Activated T-helper 1 cell treated with anti-CD3 and anti-CD28 coated beads, Interleukin-2, amount 50 U/mL, for 16 hours (primary cell): Measurements from ENCODE around the gene CBLL1.

ENCODE experiments used
- DNase-seq, 2 donors: peaks; one replicate each; pipeline ENCODE4 v3.0.0-alpha.2; 2020; ENCODE audit warnings: low read depth in 1 of 2, low spot score in 1 of 2

Gene CBLL1

GRCh38 chr7:107743567-107744344 lies at the start of gene CBLL1:
Gene CBLL1, plus strand, starts transcription at chr7:107744142. Its CDS starts 22 bp downstream, at chr7:107744164.
- peak; percentile 96 for DNase-seq

- no peak for DNase-seq
Measured at GRCh38 chr7:107694386-107694785, 49.6 kb upstream of the CBLL1 start.

DNA sequence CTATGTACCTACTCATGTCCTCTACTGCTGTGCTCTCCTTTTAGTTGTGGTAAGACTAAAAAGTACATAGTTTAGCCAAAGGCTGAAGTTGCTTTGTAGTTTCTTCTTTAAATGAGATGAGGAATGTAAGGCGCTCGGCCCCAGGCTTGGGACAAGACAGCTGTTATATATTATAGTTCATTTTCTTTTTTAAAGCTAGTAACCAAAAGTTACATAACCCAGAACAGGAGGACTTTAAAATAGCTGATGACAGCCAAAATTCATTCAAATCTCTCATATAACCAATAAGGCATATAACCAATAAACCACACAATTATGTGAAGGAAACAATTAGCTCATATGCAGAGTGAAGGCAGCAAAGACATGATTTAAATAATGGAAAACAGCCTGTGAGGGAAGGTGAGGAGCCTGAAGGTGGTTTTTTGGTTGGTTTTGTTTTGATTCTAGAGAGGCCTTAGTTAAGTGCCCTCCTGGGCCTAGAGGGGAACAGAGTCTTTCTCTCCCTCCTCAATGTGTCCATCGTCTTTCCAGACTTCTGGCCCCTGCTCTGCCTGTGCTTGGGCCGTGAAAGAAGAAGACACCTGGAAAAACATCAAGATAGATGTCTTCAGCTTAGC lies 47.5 kb upstream of the CBLL1 start:
- DNase-seq, result no peak

DNA sequence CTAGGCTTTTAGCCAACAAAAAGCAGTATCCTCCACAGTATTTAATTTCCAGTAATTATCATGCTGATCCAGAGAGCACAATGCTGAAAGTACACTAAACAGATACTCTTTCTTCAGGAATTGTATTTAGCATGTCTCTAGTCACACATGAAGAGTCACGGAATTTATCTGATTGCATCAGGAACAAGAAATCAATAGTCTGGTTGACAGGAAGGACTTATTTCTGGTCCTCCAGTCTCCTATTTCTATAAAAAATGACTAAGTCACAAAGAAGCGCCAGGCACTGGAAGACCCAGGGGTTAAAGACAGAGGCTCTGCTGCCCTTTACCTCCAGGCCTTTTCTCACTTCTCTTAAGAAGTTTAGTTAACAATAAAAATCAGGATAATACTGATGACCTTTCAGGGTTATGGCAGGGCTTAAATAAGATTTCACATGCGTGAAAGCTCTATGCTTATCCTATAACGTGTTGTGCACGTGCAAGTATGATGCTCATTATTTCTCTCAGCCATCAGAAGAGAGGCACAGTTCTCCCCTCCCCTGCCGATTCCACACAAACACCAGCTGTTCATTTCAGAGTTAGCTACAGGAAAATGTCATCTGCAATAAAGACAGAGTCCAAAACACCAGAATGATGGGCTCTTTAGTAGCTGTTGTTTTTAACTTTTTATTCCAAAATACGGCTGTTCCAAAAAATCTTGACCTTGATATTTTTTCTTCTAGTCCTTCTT lies 46.5 kb upstream of the CBLL1 start:
- no peak for DNase-seq

DNA sequence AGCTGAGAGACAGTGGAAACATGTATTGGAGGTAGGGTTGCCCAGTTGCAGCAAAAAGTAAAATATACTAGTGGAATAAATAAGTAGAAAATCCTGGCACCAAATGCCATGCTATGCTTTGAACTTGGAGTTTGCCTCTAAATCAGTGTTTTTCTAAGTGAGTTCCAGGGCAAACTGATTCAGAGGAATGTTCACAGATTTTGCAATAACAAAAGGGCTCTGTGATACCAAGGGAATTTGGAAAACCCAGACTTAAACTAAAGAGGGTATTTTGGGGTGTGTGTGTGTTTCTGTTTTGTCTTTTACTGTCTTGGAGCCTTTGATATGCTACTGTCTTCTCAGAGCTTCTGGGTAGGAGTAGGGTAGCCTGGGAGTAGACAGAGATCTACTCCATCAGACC lies 43.4 kb upstream of the CBLL1 start:
- DNase-seq, result no peak

DNA sequence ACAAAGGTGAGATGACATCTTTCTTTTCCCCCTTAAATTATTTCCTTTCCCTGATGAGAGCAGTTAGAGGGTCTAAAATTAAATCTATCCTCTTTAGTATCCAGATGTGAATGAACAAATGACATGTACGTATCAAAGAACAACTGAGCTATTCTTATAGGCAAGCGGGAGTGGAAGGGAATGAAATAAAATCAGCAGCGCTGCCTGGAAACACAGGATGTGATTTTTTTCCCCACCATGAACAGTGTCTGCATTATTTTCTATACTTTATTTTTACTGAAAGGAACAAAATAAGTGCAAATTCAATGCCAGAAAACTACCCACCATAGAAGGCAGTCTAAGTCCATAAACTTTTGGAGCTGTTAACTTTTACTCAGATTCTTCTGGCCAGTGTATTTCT lies 42.8 kb upstream of the CBLL1 start:
- no peak for DNase-seq

DNA sequence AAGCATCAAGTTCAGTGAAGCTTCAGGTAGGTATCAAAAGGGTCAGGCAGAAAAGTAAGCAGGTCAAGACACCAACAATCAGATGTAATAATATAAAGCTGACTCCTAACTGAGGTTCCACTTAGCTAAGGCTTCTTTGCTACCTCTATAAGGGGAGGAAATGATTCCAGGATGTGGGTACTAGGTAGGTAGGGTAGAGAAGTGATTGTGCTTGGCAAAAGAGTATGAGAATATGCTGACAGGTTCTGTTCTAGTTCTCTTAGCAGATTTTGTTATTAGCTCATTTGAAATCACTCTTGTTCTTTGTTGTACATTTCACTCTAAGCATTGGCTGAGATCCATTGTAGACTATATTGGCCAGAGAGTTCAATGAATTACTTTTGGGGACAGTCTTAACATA lies 40.7 kb upstream of the CBLL1 start:
- no peak for DNase-seq

- no peak for DNase-seq
Measured at GRCh38 chr7:107703872-107704271, 40.1 kb upstream of the CBLL1 start.

GRCh38 chr7:107708956-107709355 lies 35.0 kb upstream of the CBLL1 start:
- DNase-seq, result no peak

- DNase-seq, result no peak
Measured at GRCh38 chr7:107711301-107711700, 32.6 kb upstream of the CBLL1 start.

- DNase-seq, result no peak
Measured at GRCh38 chr7:107712025-107712424, 31.9 kb upstream of the CBLL1 start.

DNA sequence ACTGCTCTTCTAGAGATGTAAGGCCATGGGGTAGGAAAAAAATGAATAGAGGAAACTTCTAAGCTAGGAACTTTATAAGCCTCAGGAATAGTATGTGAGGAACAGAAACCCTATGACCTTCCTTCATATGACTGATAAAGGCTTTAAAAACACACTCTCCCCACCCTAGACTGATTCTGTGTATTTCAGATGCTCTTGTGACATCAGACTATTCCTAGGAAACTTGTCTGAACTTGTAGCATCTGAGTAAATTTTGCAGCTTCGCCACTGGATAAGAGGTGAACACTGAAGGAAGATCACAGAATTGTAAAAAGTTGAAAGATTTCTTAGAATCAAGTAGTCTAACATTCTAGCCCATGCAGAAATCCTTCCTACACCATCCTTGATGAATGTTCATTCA lies 31.0 kb upstream of the CBLL1 start:
- no peak for DNase-seq

DNA sequence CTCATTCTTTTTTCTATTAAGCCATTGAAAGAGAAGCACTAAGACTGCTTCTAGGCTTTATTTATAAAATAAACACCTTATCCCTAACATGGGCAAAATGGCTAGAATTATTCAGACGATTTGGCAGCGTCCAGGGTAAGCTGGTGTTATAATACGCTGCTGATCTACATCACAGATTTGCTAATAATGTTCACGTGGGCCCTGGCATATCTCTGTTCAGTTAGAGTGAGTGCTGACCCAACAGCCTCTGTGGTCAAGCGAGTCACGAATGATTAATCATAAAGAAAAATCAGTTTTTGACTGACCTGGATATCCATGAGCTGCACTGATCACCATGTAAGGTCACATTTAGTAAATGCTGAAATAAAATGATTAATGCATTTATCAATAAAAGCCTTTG lies 28.4 kb upstream of the CBLL1 start:
- DNase-seq, result no peak

DNA sequence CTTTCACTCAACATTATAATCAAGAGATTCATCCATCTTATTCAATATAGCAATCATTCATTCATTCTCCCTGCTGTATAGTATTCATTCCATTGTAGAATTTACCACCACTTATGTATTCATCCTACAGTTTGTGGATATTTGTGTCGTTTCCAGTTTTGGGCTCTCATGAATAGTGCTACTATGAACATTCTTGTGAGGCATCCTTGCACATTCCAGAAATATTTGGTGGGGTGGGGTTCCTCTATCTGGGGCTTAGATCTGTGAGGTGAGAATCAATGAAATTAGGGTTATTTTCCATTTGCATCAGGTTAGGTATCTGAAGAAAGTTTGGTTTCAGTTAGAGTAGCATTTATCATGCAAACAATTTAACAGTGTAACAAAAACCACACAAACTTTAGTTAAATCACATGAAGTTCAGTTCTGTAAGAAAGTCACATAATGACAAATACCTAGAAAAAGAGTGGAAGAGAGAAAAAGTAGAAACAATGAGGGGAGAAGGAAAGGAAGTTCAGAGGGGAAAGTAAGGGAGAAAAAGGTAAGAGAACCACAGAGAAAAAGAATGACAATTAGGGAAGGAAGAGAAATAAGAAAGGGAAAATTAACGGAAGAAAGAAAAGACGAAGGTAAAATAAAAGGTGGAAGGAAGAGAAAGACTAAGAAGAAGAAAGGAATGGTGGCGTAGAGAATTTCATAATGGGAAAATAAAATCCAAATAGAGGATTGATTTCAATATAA lies 25.3 kb upstream of the CBLL1 start:
- DNase-seq, result no peak

DNA sequence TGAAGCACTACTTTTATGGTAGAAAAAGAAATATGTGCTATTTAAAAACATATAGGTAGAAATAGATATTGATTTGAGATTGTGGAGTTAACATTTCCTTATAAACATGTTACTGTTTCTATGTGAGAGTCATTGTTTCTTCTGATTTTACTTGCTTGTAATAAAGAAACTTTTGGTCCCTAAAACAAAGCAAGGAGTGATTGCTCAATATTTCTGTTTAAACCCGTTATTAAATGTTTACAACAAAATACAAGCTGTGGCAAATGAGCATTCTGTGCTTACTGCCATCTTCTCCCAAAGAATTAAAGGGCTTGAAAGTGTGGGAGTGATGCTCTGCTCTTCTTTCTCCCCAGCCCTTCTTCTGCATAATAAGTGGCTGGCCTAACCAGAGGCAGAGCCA lies 22.7 kb upstream of the CBLL1 start:
- no peak for DNase-seq

DNA sequence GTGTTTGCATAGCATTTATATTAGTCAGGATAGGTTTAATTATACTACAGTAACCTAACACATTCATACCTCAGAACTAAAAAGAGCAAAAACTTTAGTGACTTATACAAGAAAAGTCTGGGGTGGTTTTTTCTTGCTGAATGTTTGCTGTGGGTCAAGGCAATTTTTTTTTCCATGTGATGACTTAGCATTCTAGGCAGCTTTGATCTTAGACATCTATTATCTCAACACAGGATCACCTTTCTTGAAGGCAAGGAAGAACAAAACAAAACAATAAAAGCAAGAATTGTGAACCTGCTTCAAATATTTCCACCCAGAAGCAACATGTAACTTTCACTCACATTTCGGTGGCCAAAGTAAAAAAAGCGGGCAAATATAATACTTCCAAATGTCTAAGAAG lies 20.7 kb upstream of the CBLL1 start:
- no peak for DNase-seq

DNA sequence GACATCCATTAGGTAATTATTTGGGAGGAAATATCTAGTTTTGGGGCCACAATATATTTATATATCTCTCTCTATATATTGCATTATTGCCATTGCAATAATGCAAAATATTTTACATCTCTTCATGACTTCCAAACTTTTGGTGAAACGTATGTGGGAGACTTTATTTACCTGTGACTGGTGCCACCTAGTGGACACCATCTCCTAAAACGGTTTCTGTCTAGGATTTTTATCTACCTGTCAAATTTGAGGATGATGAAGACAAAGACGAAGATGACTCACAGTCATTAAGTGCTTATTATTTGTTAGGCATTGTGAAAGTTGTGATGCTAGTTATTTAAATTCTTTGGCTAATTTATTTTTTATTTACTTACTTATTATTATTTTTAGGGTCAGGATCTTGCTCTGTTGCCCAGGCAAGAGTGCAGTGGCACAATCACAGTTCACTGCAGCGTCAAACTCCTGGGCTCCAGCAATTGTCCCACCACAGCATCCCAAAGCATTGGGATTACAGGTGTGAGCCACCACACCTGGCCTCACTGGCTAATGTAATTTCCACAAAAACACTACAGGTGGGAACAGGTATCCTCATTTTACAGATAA lies 18.7 kb upstream of the CBLL1 start:
- peak in 1 of 2 donors; percentile 11 for DNase-seq

DNA sequence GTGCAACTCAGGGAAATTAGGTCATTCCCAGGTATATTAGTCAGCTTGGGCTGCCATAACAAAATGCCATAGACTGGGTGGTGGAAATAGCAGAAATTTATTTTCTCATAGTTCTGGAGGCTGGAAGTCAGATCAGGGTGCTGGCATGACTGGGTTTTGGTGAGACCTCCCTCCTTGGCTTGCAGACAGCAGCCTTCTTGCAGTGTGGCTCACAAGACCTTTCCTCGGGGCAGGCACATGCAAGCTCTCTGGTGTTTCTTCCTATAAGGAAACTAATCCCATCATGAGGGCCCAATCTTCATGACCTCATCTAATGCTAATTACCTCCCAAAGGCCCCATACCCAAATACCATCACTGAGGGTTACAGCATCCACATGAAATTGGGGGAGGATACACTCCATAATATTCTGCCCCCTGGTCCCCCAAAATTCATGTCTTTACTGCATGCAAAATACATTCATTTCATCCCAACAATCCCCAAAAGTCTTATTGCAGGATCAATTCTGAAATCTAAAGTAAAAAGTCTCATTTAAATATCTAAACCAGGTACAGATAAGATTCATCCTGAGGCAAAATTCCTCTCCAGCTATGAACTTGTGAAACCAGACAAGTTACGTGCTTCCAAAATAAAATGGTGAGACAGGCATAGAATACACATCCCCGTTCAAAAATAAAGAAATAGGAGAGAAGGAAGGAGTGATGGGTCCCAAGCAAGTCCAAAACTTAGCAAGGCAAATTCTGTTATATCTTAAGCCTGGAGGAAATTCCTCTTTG lies 17.4 kb upstream of the CBLL1 start:
- no peak for DNase-seq

DNA sequence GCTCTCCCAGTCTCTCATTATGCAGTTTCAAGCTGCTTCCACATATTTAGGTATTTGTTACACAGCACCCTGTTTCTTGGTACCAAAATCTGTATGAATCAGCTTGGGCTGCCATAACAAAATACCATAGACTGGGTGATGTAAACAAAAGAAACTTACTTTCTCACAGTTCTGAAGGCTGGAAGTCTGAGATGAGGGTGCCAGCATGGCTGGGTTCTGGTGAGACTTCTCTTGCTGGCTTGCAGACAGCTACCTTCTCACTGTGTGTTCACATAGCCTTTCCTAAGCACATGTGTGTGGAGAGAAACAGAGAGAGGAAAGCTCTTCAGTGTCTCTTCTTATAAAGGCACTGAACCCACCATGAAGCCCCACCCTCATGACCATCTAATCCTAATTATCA lies 15.7 kb upstream of the CBLL1 start:
- no peak for DNase-seq
